ENCODE results near the gene ARMC9. TPM values are rescaled to one million over a fixed set of nuclear protein-coding genes. Genes with fewer than 3 reads are reported as not detected.

The ARMC9 gene
- total RNA-seq, 3 donors from 2014 or later = 3.3 to 6.4 (median 5.9) TPM

DNA sequence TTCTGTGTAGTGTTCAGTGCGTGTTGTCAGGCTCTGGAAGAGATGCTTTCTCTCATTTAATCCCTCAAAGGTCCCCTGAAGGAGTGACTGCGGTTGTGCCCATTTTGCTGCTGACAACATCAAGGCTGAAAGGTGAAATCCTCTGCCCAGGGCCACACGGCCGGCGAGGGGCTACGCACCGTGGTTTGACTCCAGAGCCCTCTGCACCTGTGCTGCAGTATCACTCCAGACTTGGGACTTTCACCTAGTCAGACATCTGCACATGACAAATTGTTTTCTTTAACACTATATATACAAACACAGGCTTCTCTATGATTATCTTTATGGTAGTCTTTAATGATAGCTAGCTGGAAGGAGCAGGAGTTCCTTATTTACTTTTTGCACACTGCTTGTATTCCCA lies 90.2 kb downstream of the ARMC9 start:
- no peak overlapping the region for H3K4me3 Mint-ChIP-seq
- no peak for ATAC-seq
- H3K4me1 Mint-ChIP-seq (ENCODE audit: low read depth) = no peaks in the 10 kb centered on the region
- H3K9me3 Mint-ChIP-seq = no peaks in the 10 kb centered on the region
- no peak for DNase-seq
- H3K27me3 Mint-ChIP-seq (ENCODE audit: low read depth) = no peaks in the 10 kb centered on the region
- peaks cover 2% of the 10 kb centered on the region for H3K36me3 Mint-ChIP-seq (ENCODE audit: insufficient read depth)

GRCh38 chr2:231290321-231291015 lies 92.0 kb downstream of the ARMC9 start:
- Mint-ChIP-seq H3K4me3 (no peak overlapping the region), H3K27me3 (ENCODE audit: low read depth) (no peaks in the 10 kb centered on the region), H3K36me3 (ENCODE audit: insufficient read depth) (peaks cover 2% of the 10 kb centered on the region), H3K9me3 (no peaks in the 10 kb centered on the region), H3K4me1 (ENCODE audit: low read depth) (peaks cover 1% of the 10 kb centered on the region)
- DNase-seq = no peak
- no peak for ATAC-seq

- H3K9me3 Mint-ChIP-seq = no peaks in the 10 kb centered on the region
- DNase-seq (no peak), ATAC-seq (no peak)
- peaks cover 1% of the 10 kb centered on the region for H3K4me1 Mint-ChIP-seq (ENCODE audit: low read depth)
- no peak overlapping the region for H3K4me3 Mint-ChIP-seq
- peaks cover 2% of the 10 kb centered on the region for H3K27me3 Mint-ChIP-seq (ENCODE audit: low read depth)
- peaks cover 2% of the 10 kb centered on the region for H3K36me3 Mint-ChIP-seq (ENCODE audit: insufficient read depth)
Measured at GRCh38 chr2:231292472-231293134, 94.2 kb downstream of the ARMC9 start.

DNA sequence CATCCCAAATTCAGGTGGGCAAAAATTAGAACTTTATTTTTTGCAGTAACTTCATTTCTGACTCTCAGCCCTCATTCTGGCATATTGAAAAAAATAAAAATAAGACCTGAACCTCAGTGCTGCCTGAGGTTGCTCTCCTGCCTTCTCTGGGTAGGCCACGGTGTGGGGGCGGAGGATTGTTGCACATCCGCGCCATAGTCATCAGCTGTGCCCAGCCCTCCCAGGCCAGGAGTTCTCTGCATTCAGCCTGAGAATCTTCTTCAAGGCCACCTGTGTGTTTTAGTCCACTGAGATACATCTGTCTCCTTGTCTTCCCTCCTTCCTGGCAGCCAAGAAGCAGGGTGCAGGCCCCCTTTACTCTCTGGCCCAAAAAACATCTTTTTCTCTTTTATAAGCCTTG lies 94.7 kb downstream of the ARMC9 start:
- DNase-seq = no peak
- Mint-ChIP-seq H3K36me3 (ENCODE audit: insufficient read depth) (peaks cover 2% of the 10 kb centered on the region), H3K4me3 (no peak overlapping the region), H3K27me3 (ENCODE audit: low read depth) (peaks cover 2% of the 10 kb centered on the region), H3K9me3 (no peaks in the 10 kb centered on the region), H3K4me1 (ENCODE audit: low read depth) (peaks cover 1% of the 10 kb centered on the region)
- ATAC-seq = no peak

- DNase-seq (no peak), ATAC-seq (no peak)
- Mint-ChIP-seq H3K9me3 (no peaks in the 10 kb centered on the region), H3K4me1 (ENCODE audit: low read depth) (peaks cover 1% of the 10 kb centered on the region), H3K36me3 (ENCODE audit: insufficient read depth) (peaks cover 2% of the 10 kb centered on the region), H3K4me3 (no peak overlapping the region), H3K27me3 (ENCODE audit: low read depth) (peaks cover 2% of the 10 kb centered on the region)
Measured at GRCh38 chr2:231294116-231294515, 95.7 kb downstream of the ARMC9 start.

DNA sequence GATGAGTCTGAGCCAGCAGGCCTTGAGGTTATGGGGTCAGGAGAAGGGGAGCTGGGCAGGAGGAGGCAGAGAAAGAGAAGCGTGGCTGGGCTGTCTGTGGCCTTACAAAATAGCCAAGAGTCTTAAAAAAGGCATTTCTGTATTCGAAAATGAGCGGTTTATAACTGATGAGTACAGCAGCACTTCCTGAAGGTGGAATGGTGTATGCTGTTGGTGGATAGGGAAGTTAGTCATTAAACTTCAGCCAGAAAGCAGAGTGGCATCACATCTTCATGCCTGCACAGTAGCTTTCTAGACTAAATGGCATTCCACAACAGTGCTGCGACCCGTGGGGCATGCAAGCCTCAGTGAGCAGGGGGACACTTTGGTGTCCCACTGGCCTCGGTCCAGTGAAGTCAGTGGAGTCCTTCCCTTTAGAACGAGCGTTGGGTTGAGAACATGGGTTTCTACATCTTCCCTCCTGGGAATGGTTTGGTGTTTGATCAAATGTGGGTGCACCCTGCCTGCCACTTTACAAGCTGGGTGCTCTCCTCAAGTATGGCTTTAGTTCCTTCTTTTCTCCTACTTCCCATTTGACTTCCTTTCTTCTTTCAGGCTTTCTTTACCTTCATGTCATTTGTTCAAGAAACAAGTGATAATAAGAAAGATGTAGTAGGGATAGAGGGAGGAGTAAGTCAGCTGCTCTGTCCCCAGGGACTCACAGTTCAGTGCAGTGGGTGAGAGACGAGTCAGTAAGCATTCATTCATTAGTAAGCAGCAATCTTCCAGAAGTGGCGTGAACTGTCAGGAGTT lies 96.3 kb downstream of the ARMC9 start:
- ATAC-seq (no peak), DNase-seq (no peak)
- Mint-ChIP-seq H3K27me3 (ENCODE audit: low read depth) (peaks cover 2% of the 10 kb centered on the region), H3K4me1 (ENCODE audit: low read depth) (peaks cover 4% of the 10 kb centered on the region), H3K4me3 (no peak overlapping the region), H3K36me3 (ENCODE audit: insufficient read depth) (peaks cover 2% of the 10 kb centered on the region), H3K9me3 (no peaks in the 10 kb centered on the region)

- Mint-ChIP-seq H3K4me3 (no peak overlapping the region), H3K27me3 (ENCODE audit: low read depth) (peaks cover 2% of the 10 kb centered on the region), H3K36me3 (ENCODE audit: insufficient read depth) (peaks cover 2% of the 10 kb centered on the region), H3K9me3 (no peaks in the 10 kb centered on the region), H3K4me1 (ENCODE audit: low read depth) (peaks cover 4% of the 10 kb centered on the region)
- no peak for ATAC-seq
- no peak for DNase-seq
Measured at GRCh38 chr2:231295363-231295655, 96.9 kb downstream of the ARMC9 start.

GRCh38 chr2:231296401-231296974 lies 98.1 kb downstream of the ARMC9 start:
- no peak for ATAC-seq
- Mint-ChIP-seq H3K9me3 (no peaks in the 10 kb centered on the region), H3K36me3 (ENCODE audit: insufficient read depth) (peaks cover 2% of the 10 kb centered on the region), H3K27me3 (ENCODE audit: low read depth) (peaks cover 2% of the 10 kb centered on the region), H3K4me3 (no peak overlapping the region), H3K4me1 (ENCODE audit: low read depth) (peaks cover 8% of the 10 kb centered on the region)
- DNase-seq = no peak

GRCh38 chr2:231297108-231297908 lies 98.9 kb downstream of the ARMC9 start:
- no peak overlapping the region for H3K4me3 Mint-ChIP-seq
- no peak for DNase-seq
- H3K27me3 Mint-ChIP-seq (ENCODE audit: low read depth) = peaks cover 2% of the 10 kb centered on the region
- H3K4me1 Mint-ChIP-seq (ENCODE audit: low read depth) = peaks cover 8% of the 10 kb centered on the region
- peaks cover under 1% of the 10 kb centered on the region for H3K36me3 Mint-ChIP-seq (ENCODE audit: insufficient read depth)
- no peaks in the 10 kb centered on the region for H3K9me3 Mint-ChIP-seq
- no peak for ATAC-seq

DNA sequence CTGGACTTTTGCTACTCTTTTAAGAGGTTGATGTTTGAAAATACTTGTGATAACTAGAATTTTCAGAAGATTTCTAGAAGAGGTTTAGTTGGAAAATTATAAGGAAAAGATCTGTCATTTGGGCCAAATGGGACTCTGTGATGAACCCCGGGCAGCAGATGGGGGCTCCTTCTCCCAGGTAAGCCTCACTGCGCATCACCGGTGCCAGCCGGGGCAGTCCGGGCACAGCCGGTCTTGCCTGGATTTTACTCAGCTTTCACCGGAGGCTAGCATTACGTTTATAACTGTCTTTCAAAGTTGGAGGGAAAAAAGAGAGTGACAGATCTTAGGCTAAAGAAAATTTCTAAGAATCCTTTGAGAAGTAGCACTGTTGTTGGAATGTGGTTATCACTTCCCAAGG lies 99.7 kb downstream of the ARMC9 start:
- ATAC-seq (no peak), DNase-seq (no peak)
- Mint-ChIP-seq H3K9me3 (no peaks in the 10 kb centered on the region), H3K36me3 (ENCODE audit: insufficient read depth) (no peaks in the 10 kb centered on the region), H3K27me3 (ENCODE audit: low read depth) (peaks cover 2% of the 10 kb centered on the region), H3K4me3 (no peak overlapping the region), H3K4me1 (ENCODE audit: low read depth) (peaks cover 8% of the 10 kb centered on the region)

DNA sequence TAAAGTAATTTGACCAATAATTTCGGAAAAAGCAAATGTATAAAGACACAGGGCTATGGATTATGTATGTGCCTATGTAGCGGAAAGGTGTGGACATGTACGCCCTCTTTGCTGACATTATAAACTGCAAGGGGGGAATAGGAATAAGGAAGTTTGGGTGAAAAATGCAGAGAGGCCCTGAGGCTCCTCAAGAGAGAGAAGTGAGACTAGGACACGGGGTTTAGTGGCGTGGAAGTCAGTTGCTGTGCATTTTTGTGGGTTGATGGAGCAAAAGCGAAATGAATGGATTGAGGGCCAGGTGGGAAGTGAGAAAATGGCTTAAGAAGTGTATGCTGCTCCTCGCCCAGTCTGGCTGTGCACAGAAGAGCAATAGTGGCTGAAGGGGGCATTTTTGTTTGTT lies 100.8 kb downstream of the ARMC9 start:
- H3K4me3 Mint-ChIP-seq = no peak overlapping the region
- H3K36me3 Mint-ChIP-seq (ENCODE audit: insufficient read depth) = no peaks in the 10 kb centered on the region

DNA sequence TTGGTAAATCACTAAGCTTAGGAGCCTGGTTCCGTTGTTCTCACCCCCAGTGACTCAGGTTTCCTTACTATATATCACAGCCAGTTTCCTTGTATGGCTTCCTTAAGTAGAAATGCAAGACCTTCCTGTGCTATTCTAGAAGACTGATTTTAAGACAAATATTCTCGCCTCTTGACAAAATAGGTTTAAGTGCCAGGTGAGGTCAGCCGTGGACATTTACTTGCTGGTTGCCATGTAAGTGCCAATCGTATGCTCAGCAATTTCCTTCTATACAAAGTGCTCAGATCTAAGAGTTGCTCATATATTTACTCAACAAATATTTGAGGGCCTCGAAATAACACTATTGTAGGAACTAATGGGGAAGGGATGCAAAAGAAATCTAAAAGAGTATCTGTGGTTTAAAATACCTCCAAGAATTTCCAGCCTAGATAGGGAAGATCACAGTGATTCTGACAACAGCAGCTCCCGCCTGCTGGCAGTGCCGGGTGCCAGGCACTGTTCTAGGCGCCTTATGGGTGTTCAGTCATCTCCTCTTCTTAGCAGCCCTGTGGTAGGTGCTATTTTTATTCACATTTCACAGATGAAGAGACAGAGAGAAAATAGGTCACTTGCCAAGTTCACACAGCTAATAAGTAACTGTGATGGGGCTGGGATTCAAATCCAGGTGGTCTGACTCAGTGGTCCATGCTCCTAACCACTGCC lies 101.7 kb downstream of the ARMC9 start:
- no peak for ATAC-seq
- peaks cover 6% of the 10 kb centered on the region for H3K27me3 Mint-ChIP-seq (ENCODE audit: low read depth)
- no peaks in the 10 kb centered on the region for H3K9me3 Mint-ChIP-seq
- no peak for DNase-seq
- H3K4me1 Mint-ChIP-seq (ENCODE audit: low read depth) = peaks cover 7% of the 10 kb centered on the region
- H3K36me3 Mint-ChIP-seq (ENCODE audit: insufficient read depth) = no peaks in the 10 kb centered on the region
- no peak overlapping the region for H3K4me3 Mint-ChIP-seq

More for the DNA sequence above, 100.8 kb downstream of the ARMC9 start:
- Mint-ChIP-seq H3K4me1 (ENCODE audit: low read depth) (peaks cover 8% of the 10 kb centered on the region), H3K9me3 (no peaks in the 10 kb centered on the region), H3K27me3 (ENCODE audit: low read depth) (peaks cover 4% of the 10 kb centered on the region)
- ATAC-seq = no peak
- DNase-seq = no peak

- Mint-ChIP-seq H3K36me3 (ENCODE audit: insufficient read depth) (no peaks in the 10 kb centered on the region), H3K9me3 (no peaks in the 10 kb centered on the region), H3K4me1 (ENCODE audit: low read depth) (peaks cover 7% of the 10 kb centered on the region), H3K4me3 (no peak overlapping the region), H3K27me3 (ENCODE audit: low read depth) (peaks cover 9% of the 10 kb centered on the region)
- no peak for DNase-seq
- ATAC-seq = no peak
Measured at GRCh38 chr2:231300722-231301076, 102.3 kb downstream of the ARMC9 start.
